K562 (cell line): Measurements from ENCODE around the gene EMD. TPM values are rescaled to one million over a fixed set of nuclear protein-coding genes. Genes with fewer than 3 reads are reported as not detected.

Experiments
- ATAC-seq: fragments of 200-7000 bp; cut with Tn5 transposase; 3 replicates; pipeline ENCODE4 v1.9.1; 2020; ENCODE audit warnings: moderate library complexity
- BruUV-seq: library from RNA; stranded (reverse); fragments of 400-500 nt; replicated peaks from 2 replicates; lab custom pipeline; 2021; lab: Mats Ljungman, UMichigan
- CTCF ChIA-PET: fragments of 300-600 bp; formaldehyde crosslinking; extraction: SDS; loops from one replicate; lab custom pipeline; 2021; ENCODE audit warnings: low intra/inter-chr PET ratio; lab: Yijun Ruan, JAX
- POLR2A ChIA-PET: fragments of 300-600, 350-650 bp; sonication (Branson Sonifier 250); formaldehyde crosslinking; extraction: SDS; loops from one replicate; lab custom pipeline; 2021; ENCODE audit warnings: antibody characterized with exemption, inconsistent platforms; lab: Yijun Ruan, JAX
- DNase-seq, 4 experiments: peaks; one replicate each; pipeline versions ENCODE4 v3.0.0 to v3.0.0-alpha.2; 2011 to 2018; ENCODE audit warnings: low spot score in 3 of 4, mixed read lengths in 3 of 4; ENCODE audit errors: extremely low read depth in 1 of 4
- FAIRE-seq: peaks from 2 replicates; lab custom pipeline; 2011; peaks lifted over from hg19 to GRCh38; lab: Jason Lieb, UNC
- H2AFZ ChIP-seq: 2 replicates; pipeline ENCODE4 v1.6.0; 2011; ENCODE audit warnings: low read depth, low read length, control low read depth, inconsistent platforms
- H3K27ac ChIP-seq: fragments of 200-600 bp; 3 replicates; pipeline ENCODE4 v1.8.0; 2011; ENCODE audit warnings: low read depth, mild to moderate bottlenecking, control low read depth, inconsistent platforms, low read length, moderate library complexity, mixed read lengths; ENCODE audit errors: extremely low read depth
- H3K27me3 ChIP-seq, 2 experiments: fragments of 300-600 bp in 1 of 2; 2 replicates in 1 of 2; 3 replicates in 1 of 2; pipeline versions ENCODE4 v1.6.0 to v1.8.0; 2011; ENCODE audit warnings: inconsistent platforms in 2 of 2, low read length in 2 of 2, mild to moderate bottlenecking in 1 of 2, mixed read lengths in 1 of 2, moderate library complexity in 1 of 2; ENCODE audit not compliant: control insufficient read depth in 2 of 2, insufficient read depth in 2 of 2
- H3K36me3 ChIP-seq: fragments of 300-600 bp; 3 replicates; pipeline ENCODE4 v1.8.0; 2011; ENCODE audit warnings: mild to moderate bottlenecking, low read length, inconsistent platforms; ENCODE audit not compliant: control insufficient read depth, insufficient read depth
- H3K4me1 ChIP-seq, 2 experiments: fragments of 200-600 bp in 1 of 2; replicated peaks in 1 of 2; 2 replicates in 1 of 2; 3 replicates in 1 of 2; pipeline versions ENCODE4 v1.5.1 to v1.8.0; 2011; ENCODE audit warnings: inconsistent platforms in 2 of 2, low read length in 2 of 2, mild to moderate bottlenecking in 1 of 2, mixed read lengths in 1 of 2, moderate library complexity in 1 of 2; ENCODE audit not compliant: control insufficient read depth in 2 of 2, insufficient read depth in 2 of 2
- H3K4me2 ChIP-seq: 2 replicates; pipeline ENCODE4 v1.6.1; 2011; ENCODE audit warnings: low read length, control low read depth, inconsistent platforms, mixed read lengths; ENCODE audit not compliant: insufficient read depth
- H3K4me3 ChIP-seq: fragments of 200-600 bp; sonication (generic), shearing (Covaris generic); 2 replicates; pipeline ENCODE4 v1.5.1; 2016; ENCODE audit warnings: control low read depth, inconsistent platforms
- H3K79me2 ChIP-seq: fragments of 200-600 bp; 3 replicates; pipeline ENCODE4 v1.8.0; 2011; ENCODE audit warnings: low read length, inconsistent platforms; ENCODE audit not compliant: control insufficient read depth, insufficient read depth
- H3K9ac ChIP-seq, 2 experiments: 2 replicates each; pipeline versions ENCODE4 v1.6.0 to v1.6.1; 2011; ENCODE audit warnings: low read depth in 2 of 2, low read length in 2 of 2, control low read depth in 1 of 2, inconsistent platforms in 1 of 2, mild to moderate bottlenecking in 1 of 2, mixed read lengths in 1 of 2; ENCODE audit not compliant: insufficient read depth in 1 of 2
- H3K9me1 ChIP-seq: one replicate; pipeline ENCODE4 v1.6.0; 2011; ENCODE audit warnings: inconsistent platforms, mild to moderate bottlenecking, low read length, moderate library complexity; ENCODE audit not compliant: control insufficient read depth, insufficient read depth
- H3K9me3 ChIP-seq: replicated peaks from 2 replicates; pipeline ENCODE4 v1.5.1; 2011; ENCODE audit warnings: low read depth, low read length, inconsistent platforms; ENCODE audit not compliant: control insufficient read depth, insufficient read depth
- H4K20me1 ChIP-seq: replicated peaks from 2 replicates; pipeline ENCODE4 v1.6.1; 2011; ENCODE audit warnings: low read length, inconsistent platforms, mixed read lengths; ENCODE audit not compliant: control insufficient read depth, insufficient read depth
- AFF4 ChIP-seq: sonication (generic); formaldehyde crosslinking; IDR thresholded peaks from 2 replicates; pipeline ENCODE4 v1.8.0; 2023; ENCODE audit warnings: mild to moderate bottlenecking, missing genetic modification reagents
- CBFB ChIP-seq: sonication (generic); formaldehyde crosslinking; IDR thresholded peaks from 2 replicates; pipeline ENCODE4 v1.4.0; 2020; ENCODE audit warnings: mild to moderate bottlenecking, missing genetic modification reagents
- GTF3C2 ChIP-seq: IDR thresholded peaks from 3 replicates; pipeline ENCODE4 v1.6.1; 2011; ENCODE audit warnings: borderline replicate concordance, mild to moderate bottlenecking, moderate library complexity; ENCODE audit not compliant: insufficient read length; ENCODE audit errors: extremely low read depth
- JUN ChIP-seq, 2 experiments: sonication (generic) in 1 of 2; formaldehyde crosslinking in 1 of 2; IDR thresholded peaks; 2 replicates each; pipeline versions ENCODE4 v1.6.1 to v1.8.0; 2012 to 2022; ENCODE audit warnings: borderline replicate concordance in 2 of 2, mild to moderate bottlenecking in 2 of 2, improper control_type of control experiment in 1 of 2, low read depth in 1 of 2, low read length in 1 of 2, missing genetic modification reagents in 1 of 2
- KLF13 ChIP-seq: fragments of 450-650 bp; IDR thresholded peaks from 2 replicates; pipeline ENCODE4 v1.6.1; 2016; ENCODE audit warnings: missing genetic modification characterization, low read depth, mild to moderate bottlenecking, missing compliant biosample characterization, moderate library complexity, borderline replicate concordance
- PRPF4 ChIP-seq: fragments of 200-400 bp; formaldehyde crosslinking; IDR thresholded peaks from one replicate; pipeline ENCODE4 v1.6.1; 2017; ENCODE audit warnings: low read length, low read depth, mild to moderate bottlenecking; ENCODE audit not compliant: insufficient read depth, poor library complexity, severe bottlenecking
- XRCC5 ChIP-seq: fragments of 200-400 bp; formaldehyde crosslinking; IDR thresholded peaks from 2 replicates; pipeline ENCODE4 v1.6.1; 2017; ENCODE audit warnings: low read depth, mild to moderate bottlenecking, low read length
- ZNF324 ChIP-seq: fragments of 250-450 bp; sonication (Bioruptor Pico); IDR thresholded peaks from 2 replicates; pipeline ENCODE4 v1.4.0; 2020; ENCODE audit warnings: mild to moderate bottlenecking
- WGBS: fragments of 100-300 bp; shearing (Covaris generic); methylation state at CpG from one replicate; pipeline ENCODE4 v1.1.6; 2016; ENCODE audit warnings: low coverage, mixed read lengths; ENCODE audit not compliant: insufficient coverage; ENCODE audit errors: missing lambda C conversion rate; 5-methylcytosine and 5-hydroxymethylcytosine counted together
- in situ Hi-C: fragments of 300-500 bp; cut with MboI; formaldehyde crosslinking; loops from 4 replicates; pipeline ENCODE4 v1.15.0; 2018; ENCODE audit warnings: inconsistent platforms, mixed read lengths
- intact Hi-C: fragments of 100-400 bp; cut with micrococcal nuclease; formaldehyde crosslinking; loops from 2 replicates; pipeline ENCODE4 v1.14.2; 2022
- polyA plus RNA-seq, 8 experiments: library from polyadenylated mRNA; depleted of rRNA in 4 of 8; stranded (reverse) in 5 of 8; unstranded in 3 of 8; fragments of >200 nt; fragmentation: Nextera tagmentation in 2 of 8; fragmentation: Illumina TruSeq in 1 of 8; extraction: Ambion mirVana in 2 of 8; extraction: Trizol in 1 of 8; gene quantifications; 2 replicates each; pipeline versions ENCODE4 v1.2.1 to v1.2.3, GENCODE V29; 2011 to 2014; ENCODE audit warnings: inconsistent platforms in 1 of 8, missing spikeins in 1 of 8
- total RNA-seq, 7 experiments: library from RNA; depleted of rRNA in 6 of 7; stranded (reverse); fragments of >200 nt in 6 of 7; fragmentation: Illumina TruSeq in 2 of 7; extraction: Trizol in 2 of 7; gene quantifications; 2 replicates each; pipeline versions ENCODE4 v1.2.1 to v1.2.3, GENCODE V29; 2011 to 2021; ENCODE audit warnings: low replicate concordance in 1 of 7

The EMD gene
- total and polyA plus RNA-seq, 9 of the 15 experiments (the other 6 are each of a cell fraction or from before 2014, with no cell fraction given), result 2.3 to 206 (median 61.9) TPM

- Histone ChIP-seq H3K9me1 (no peaks in the 10 kb centered on the region), H3K4me3 (peak overlapping the region; percentile 91)
- POLR2A ChIA-PET, result interaction anchor here (0.9 kb wide), 1 partner anchor 18 kb away, joined by 3 read pairs; no protein-coding TSS in a partner anchor
- FAIRE-seq, result no peak
- TF ChIP-seq CBFB (CRISPR knock-in tag), result no peak
- no peak for TF ChIP-seq GTF3C2
- TF ChIP-seq KLF13 (tag), result 0 out of 2 replicates have a peak, but pooled peaks have one; percentile 24
- TF ChIP-seq JUN (IDR thresholded peaks at IDR 0.05; ENCODE audit: borderline replicate concordance, low read depth, low read length), result no peak
- 0 out of 2 replicates have a peak, but pooled peaks have one; percentile 44 for TF ChIP-seq JUN (CRISPR knock-in tag; IDR thresholded peaks at IDR 0.05; ENCODE audit: borderline replicate concordance)
- TF ChIP-seq XRCC5, result no peak
- no peak for TF ChIP-seq PRPF4
- TF ChIP-seq ZNF324 (CRISPR knock-in tag), result no peak
- TF ChIP-seq AFF4, result no peak
- TF ChIP-seq, all 486 proteins: peak for 2
- BruUV-seq, result TSS peak; percentile 84
- Histone ChIP-seq H3K27me3 (no peaks in the 10 kb centered on the region), H3K9me3 (no peaks in the 10 kb centered on the region), H3K36me3 (peaks cover 19% of the 10 kb centered on the region; the same call in 2 of the 3 replicates), H3K4me1 (peaks cover 20 to 55% of the 10 kb centered on the region in 2 experiments), H3K4me2 (peak overlapping the region; percentile 83), H2AFZ (no peak overlapping the region), H3K27ac (peak overlapping the region; percentile 96), H4K20me1 (no peaks in the 10 kb centered on the region), H3K79me2 (peaks cover 26% of the 10 kb centered on the region), H3K9ac (peak overlapping the region; percentile 95 to 100)
- WGBS, result 13% methylated on average over 8 of the region's 13 CpGs
- DNase-seq (no peak), ATAC-seq (no peak)
- CTCF ChIA-PET, result interaction anchor here (0.7 kb wide), 1 partner anchor 368 kb away, joined by 3 read pairs; no protein-coding TSS in a partner anchor
- in situ Hi-C loops (no loop called here), intact Hi-C loops (no loop called here)
Measured at GRCh38 chrX:154380153-154380552, 1.1 kb downstream of the EMD start.
